HFFc6 (cell line): ENCODE results near the gene GATAD2A. TPM values are rescaled to one million over a fixed set of nuclear protein-coding genes. Genes with fewer than 3 reads are reported as not detected.

Experiments used
- DNase-seq: peaks from one replicate; pipeline ENCODE4 v3.0.0-alpha.2; 2018
- H3K27ac Mint-ChIP-seq: 2 replicates; pipeline ENCODE4 v1.8.0; 2020; ENCODE audit warnings: mild to moderate bottlenecking, mixed read lengths
- H3K27me3 Mint-ChIP-seq: 2 replicates; pipeline ENCODE4 v1.8.0; 2021; ENCODE audit warnings: mild to moderate bottlenecking, moderate library complexity, mixed read lengths; ENCODE audit not compliant: insufficient read depth
- H3K36me3 Mint-ChIP-seq: 2 replicates; pipeline ENCODE4 v1.8.0; 2021; ENCODE audit warnings: low read depth, mixed read lengths
- H3K4me1 Mint-ChIP-seq: 2 replicates; pipeline ENCODE4 v1.8.0; 2020; ENCODE audit warnings: low read depth, mixed read lengths
- H3K4me3 Mint-ChIP-seq: 2 replicates; pipeline ENCODE4 v1.8.0; 2020; ENCODE audit warnings: mild to moderate bottlenecking, moderate library complexity, mixed read lengths
- H3K9me3 Mint-ChIP-seq: 2 replicates; pipeline ENCODE4 v1.8.0; 2020; ENCODE audit warnings: mild to moderate bottlenecking, mixed read lengths
- total RNA-seq, 6 experiments: library from RNA; stranded (reverse); fragmentation: NEBNext Ultra II Directional; extraction: Animal tissue kit (Norgen Biotek cat#: 25700); gene quantifications; 2 replicates in 1 of 6; 3 replicates in 5 of 6; pipeline ENCODE4 v1.2.3, GENCODE V29; 2021
- TF ChIP-seq, protein P1 (sequence below): fragments of 200-600 bp; sonication (generic); IDR thresholded peaks from 2 replicates; pipeline ENCODE4 v1.5.0; 2021; ENCODE audit warnings: antibody characterized with exemption, mild to moderate bottlenecking

GATAD2A gene
- total RNA-seq, 6 experiments from 2014 or later, result 107 to 123 (median 112) TPM

DNA sequence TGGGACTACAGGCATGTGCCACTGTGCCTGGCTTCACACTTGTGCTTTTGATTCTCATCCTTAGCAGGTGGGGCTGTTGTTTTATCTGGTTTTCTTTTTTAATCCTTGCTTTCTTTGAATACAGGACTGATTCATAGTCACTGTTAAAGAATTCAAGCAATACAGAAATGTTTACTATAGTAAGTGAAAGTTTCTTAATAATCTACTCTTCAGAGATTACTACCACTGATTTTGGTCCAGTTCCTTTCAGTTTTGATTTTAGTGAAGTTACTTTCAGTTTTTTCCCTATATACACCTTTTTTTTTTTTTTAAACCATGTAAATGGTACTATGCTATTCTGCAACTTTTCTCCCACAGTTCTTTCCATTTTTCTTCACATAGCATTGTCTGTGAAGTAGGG is 53.6 kb downstream of the GATAD2A start:
- peak; percentile 25 for DNase-seq
- Mint-ChIP-seq H3K27me3 (peaks cover 3% of the 10 kb centered on the region), H3K4me1 (peaks cover 69% of the 10 kb centered on the region), H3K36me3 (no peaks in the 10 kb centered on the region), H3K4me3 (peak overlapping the region; percentile 78), H3K9me3 (no peaks in the 10 kb centered on the region), H3K27ac (peak overlapping the region; percentile 95)
- TF ChIP-seq, protein P1, sequence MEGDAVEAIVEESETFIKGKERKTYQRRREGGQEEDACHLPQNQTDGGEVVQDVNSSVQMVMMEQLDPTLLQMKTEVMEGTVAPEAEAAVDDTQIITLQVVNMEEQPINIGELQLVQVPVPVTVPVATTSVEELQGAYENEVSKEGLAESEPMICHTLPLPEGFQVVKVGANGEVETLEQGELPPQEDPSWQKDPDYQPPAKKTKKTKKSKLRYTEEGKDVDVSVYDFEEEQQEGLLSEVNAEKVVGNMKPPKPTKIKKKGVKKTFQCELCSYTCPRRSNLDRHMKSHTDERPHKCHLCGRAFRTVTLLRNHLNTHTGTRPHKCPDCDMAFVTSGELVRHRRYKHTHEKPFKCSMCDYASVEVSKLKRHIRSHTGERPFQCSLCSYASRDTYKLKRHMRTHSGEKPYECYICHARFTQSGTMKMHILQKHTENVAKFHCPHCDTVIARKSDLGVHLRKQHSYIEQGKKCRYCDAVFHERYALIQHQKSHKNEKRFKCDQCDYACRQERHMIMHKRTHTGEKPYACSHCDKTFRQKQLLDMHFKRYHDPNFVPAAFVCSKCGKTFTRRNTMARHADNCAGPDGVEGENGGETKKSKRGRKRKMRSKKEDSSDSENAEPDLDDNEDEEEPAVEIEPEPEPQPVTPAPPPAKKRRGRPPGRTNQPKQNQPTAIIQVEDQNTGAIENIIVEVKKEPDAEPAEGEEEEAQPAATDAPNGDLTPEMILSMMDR, result no peak

GRCh38 chr19:19459707-19460251 is 54.3 kb downstream of the GATAD2A start:
- Mint-ChIP-seq H3K27me3 (peaks cover 3% of the 10 kb centered on the region), H3K4me1 (peaks cover 76% of the 10 kb centered on the region), H3K4me3 (peak overlapping the region; percentile 78), H3K27ac (peak overlapping the region; percentile 95), H3K9me3 (no peaks in the 10 kb centered on the region), H3K36me3 (peaks cover 6% of the 10 kb centered on the region; the same call in 1 of the 2 replicates)
- peak; percentile 81 for DNase-seq
- TF ChIP-seq, protein P1, result no peak

DNA sequence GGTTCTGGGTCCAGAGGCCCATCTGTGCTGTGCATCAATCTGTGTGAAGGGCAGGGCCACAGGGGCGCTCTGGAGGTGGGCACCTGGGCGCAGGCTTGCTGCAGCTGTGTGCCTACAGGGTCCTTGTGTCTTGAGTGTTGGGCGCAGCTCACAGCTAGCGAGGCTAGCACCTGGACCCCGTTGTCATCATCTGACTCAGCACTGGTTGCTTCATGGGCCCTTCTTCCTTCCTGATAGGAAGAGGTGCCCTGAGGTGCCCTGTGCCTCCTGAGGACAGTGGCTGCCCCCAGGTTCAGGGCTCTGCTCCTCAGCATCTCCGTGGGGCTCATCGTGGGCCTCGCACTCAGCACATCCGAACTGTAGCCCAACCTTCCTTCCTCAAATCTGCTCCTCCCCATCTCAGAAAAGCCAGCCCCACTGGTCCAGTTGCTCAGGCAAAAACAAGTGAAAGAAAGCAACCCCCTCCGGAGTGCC is 54.8 kb downstream of the GATAD2A start:
- Mint-ChIP-seq H3K4me3 (peak overlapping the region; percentile 66), H3K9me3 (peaks cover 4% of the 10 kb centered on the region; the same call in 1 of the 2 replicates)
- TF ChIP-seq, protein P1, result no peak

DNA sequence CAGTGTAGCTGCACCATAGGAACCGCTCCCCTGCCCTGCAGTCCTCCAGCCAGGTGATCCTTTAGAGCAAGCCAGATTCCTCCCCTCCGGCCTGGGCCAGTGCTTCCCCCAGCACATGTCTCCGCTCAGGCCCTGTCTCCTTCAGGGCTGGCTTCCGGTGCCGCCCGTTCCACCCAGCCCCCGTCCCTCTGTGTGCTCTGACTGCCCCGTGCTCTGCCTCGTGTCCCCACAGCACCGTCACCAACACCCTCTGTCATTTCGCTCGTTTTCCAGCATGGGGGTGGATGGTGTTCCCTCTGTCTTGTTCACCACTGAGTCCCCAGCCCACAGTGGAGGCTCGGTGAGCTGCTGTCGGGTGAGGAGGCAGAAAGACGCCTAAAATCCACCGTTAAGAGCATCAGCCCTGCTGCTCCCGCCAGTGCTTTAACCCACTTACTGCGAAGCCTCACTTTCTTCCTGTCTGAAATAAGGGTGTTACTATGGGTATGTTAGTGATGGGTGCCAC is 55.3 kb downstream of the GATAD2A start:
- peak; percentile 6 for DNase-seq
- Mint-ChIP-seq H3K27ac (peak overlapping the region; percentile 95), H3K4me1 (peaks cover 80% of the 10 kb centered on the region), H3K4me3 (peak overlapping the region; percentile 66), H3K36me3 (peaks cover 16% of the 10 kb centered on the region), H3K9me3 (peaks cover 4% of the 10 kb centered on the region; the same call in 1 of the 2 replicates), H3K27me3 (peaks cover 3% of the 10 kb centered on the region)
- TF ChIP-seq, protein P1, result no peak

More for the DNA sequence above, 54.8 kb downstream of the GATAD2A start:
- Mint-ChIP-seq H3K4me1 (peaks cover 80% of the 10 kb centered on the region), H3K36me3 (peaks cover 11% of the 10 kb centered on the region), H3K27me3 (peaks cover 3% of the 10 kb centered on the region), H3K27ac (peak overlapping the region; percentile 95)
- DNase-seq, result no peak

DNA sequence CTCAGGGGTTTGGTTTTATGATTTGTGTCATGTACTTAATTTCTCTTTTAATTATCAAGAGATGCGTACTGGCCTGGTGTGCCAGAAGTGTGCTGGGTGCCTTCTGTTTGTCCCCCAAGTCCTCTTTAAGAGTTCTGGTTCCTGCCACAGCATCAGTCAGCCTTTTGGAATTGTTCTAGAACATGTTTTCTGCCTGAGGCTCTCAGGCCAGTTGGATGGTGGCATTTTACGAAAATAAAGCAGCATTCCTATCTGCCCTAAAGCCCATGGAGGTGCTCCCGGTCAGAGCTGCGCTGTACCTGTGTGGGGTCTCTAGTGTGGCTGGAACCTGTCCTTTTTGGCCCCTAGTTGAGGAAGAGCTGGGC is 55.8 kb downstream of the GATAD2A start:
- Mint-ChIP-seq H3K4me1 (peaks cover 78% of the 10 kb centered on the region), H3K36me3 (peaks cover 21% of the 10 kb centered on the region), H3K27me3 (peaks cover 3% of the 10 kb centered on the region), H3K27ac (peak overlapping the region; percentile 95), H3K9me3 (peaks cover 8% of the 10 kb centered on the region; the same call in 1 of the 2 replicates), H3K4me3 (peak overlapping the region; percentile 66)
- TF ChIP-seq, protein P1, result no peak
- DNase-seq, result peak; percentile 42
